Prostate gland (tissue), 2 donors: ENCODE data around the gene SIRT2. TPM values are rescaled to one million over a fixed set of nuclear protein-coding genes. Genes with fewer than 3 reads are reported as not detected.
"Not testable (repeated sequence)": the region's sequence is repeated elsewhere in the genome, so short reads cannot be mapped to it uniquely, and the experiment has no call there.

Source experiments
- DNase-seq: peaks from one replicate; pipeline ENCODE4 v3.0.0-alpha.2; 2019; ENCODE audit warnings: low spot score
- H3K27ac ChIP-seq, 2 donors: fragments of 200-600 bp; sonication (generic); 2 replicates each; pipeline ENCODE4 v1.5.1; 2017 to 2019
- H3K27me3 ChIP-seq: fragments of 200-600 bp; sonication (generic); replicated peaks from 2 replicates; pipeline ENCODE4 v1.5.1; 2019; ENCODE audit not compliant: insufficient read depth
- H3K36me3 ChIP-seq, 2 donors: fragments of 200-600 bp; sonication (generic); 1 replicate in 1 of 2; 2 replicates in 1 of 2; pipeline versions ENCODE4 v1.5.1 to v1.8.1; 2017 to 2019
- H3K4me1 ChIP-seq: fragments of 200-600 bp; sonication (generic); replicated peaks from 2 replicates; pipeline ENCODE4 v1.5.1; 2019
- H3K4me3 ChIP-seq, 2 donors: fragments of 200-600 bp; sonication (generic); 2 replicates each; pipeline ENCODE4 v1.5.1; 2017 to 2019
- H3K9me3 ChIP-seq: fragments of 200-600 bp; sonication (generic); 2 replicates; pipeline ENCODE4 v1.5.1; 2017
- POLR2A ChIP-seq: fragments of 450-650 bp; IDR thresholded peaks from one replicate; pipeline ENCODE4 v1.6.1; 2016; ENCODE audit warnings: antibody characterized with exemption, mild to moderate bottlenecking
- POLR2AphosphoS5 ChIP-seq: sonication (generic); formaldehyde crosslinking; IDR thresholded peaks from one replicate; pipeline ENCODE4 v1.6.1; 2017; ENCODE audit warnings: antibody characterized with exemption
- WGBS: methylation state at CpG from one replicate; pipeline ENCODE4 v1.1.5; 2018; 5-methylcytosine and 5-hydroxymethylcytosine counted together
- intact Hi-C: fragments of 100-400 bp; cut with DNase I; formaldehyde crosslinking; loops from one replicate; pipeline ENCODE4 v1.14.2; 2022
- total RNA-seq, 2 donors: library from RNA; depleted of rRNA; stranded (reverse); fragments of >200 nt; gene quantifications; one replicate each; pipeline ENCODE4 v1.1.0, GENCODE V29; 2016
- TF ChIP-seq, protein P1 (sequence below), 4 experiments: fragments of 200-600 bp in 2 of 4; fragments of 450-650 bp in 2 of 4; sonication (generic) in 2 of 4; IDR thresholded peaks; 1 replicate in 3 of 4; 2 replicates in 1 of 4; pipeline ENCODE4 v1.5.1; 2016 to 2019; ENCODE audit warnings: antibody characterized with exemption in 4 of 4, mild to moderate bottlenecking in 2 of 4, moderate library complexity in 2 of 4

Gene SIRT2
- total RNA-seq, 2 donors from 2014 or later = 55.8 to 89.0 TPM

- H3K36me3 ChIP-seq = no peaks in the 10 kb centered on the region
- H3K9me3 ChIP-seq = no peaks in the 10 kb centered on the region
- 16% methylated on average over 10 of the region's 10 CpGs for WGBS
- intact Hi-C loops = no loop called here
- TF ChIP-seq POLR2A (no peak), POLR2AphosphoS5 (peak; percentile 99)
- TF ChIP-seq, protein P1, sequence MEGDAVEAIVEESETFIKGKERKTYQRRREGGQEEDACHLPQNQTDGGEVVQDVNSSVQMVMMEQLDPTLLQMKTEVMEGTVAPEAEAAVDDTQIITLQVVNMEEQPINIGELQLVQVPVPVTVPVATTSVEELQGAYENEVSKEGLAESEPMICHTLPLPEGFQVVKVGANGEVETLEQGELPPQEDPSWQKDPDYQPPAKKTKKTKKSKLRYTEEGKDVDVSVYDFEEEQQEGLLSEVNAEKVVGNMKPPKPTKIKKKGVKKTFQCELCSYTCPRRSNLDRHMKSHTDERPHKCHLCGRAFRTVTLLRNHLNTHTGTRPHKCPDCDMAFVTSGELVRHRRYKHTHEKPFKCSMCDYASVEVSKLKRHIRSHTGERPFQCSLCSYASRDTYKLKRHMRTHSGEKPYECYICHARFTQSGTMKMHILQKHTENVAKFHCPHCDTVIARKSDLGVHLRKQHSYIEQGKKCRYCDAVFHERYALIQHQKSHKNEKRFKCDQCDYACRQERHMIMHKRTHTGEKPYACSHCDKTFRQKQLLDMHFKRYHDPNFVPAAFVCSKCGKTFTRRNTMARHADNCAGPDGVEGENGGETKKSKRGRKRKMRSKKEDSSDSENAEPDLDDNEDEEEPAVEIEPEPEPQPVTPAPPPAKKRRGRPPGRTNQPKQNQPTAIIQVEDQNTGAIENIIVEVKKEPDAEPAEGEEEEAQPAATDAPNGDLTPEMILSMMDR (IDR thresholded peaks at IDR 0.05) = no peak
- peak overlapping the region; percentile 32 to 67 for H3K27ac ChIP-seq
- H3K27me3 ChIP-seq = no peaks in the 10 kb centered on the region
- peaks cover 4% of the 10 kb centered on the region for H3K4me1 ChIP-seq
- H3K4me3 ChIP-seq = no peak overlapping the region
- DNase-seq = peak; percentile 96
These were observed 36.9 kb downstream of the SIRT2 start for GRCh38 chr19:38862321-38863059.

DNA sequence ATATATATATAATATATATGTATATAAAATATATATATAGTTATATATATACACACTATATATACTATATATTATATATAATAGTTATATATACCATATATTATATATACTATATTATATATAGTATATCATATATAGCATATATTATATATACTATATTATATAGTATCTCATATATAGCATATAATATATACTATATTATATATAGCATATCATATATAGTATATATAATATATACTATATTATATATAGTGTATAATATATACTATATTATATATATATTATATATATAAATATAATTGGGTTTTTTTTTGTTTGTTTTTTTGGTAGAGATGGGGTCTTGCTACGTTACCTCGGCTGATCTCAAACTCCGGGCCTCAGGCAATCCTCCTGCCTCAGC, 38.0 kb downstream of the SIRT2 start:
- H3K4me1 ChIP-seq = peaks cover 4% of the 10 kb centered on the region
- no peaks in the 10 kb centered on the region for H3K36me3 ChIP-seq
- H3K4me3 ChIP-seq = no peak overlapping the region
- H3K27ac ChIP-seq = no peak overlapping the region
- WGBS = 91% methylated on average over 3 of the region's 3 CpGs
- no peaks in the 10 kb centered on the region for H3K9me3 ChIP-seq
- H3K27me3 ChIP-seq = no peaks in the 10 kb centered on the region
- DNase-seq = no peak
- intact Hi-C loops = no loop called here
- TF ChIP-seq POLR2AphosphoS5 = no peak
- no peak for TF ChIP-seq POLR2A
- TF ChIP-seq, protein P1 (IDR thresholded peaks at IDR 0.05) = no peak

DNA sequence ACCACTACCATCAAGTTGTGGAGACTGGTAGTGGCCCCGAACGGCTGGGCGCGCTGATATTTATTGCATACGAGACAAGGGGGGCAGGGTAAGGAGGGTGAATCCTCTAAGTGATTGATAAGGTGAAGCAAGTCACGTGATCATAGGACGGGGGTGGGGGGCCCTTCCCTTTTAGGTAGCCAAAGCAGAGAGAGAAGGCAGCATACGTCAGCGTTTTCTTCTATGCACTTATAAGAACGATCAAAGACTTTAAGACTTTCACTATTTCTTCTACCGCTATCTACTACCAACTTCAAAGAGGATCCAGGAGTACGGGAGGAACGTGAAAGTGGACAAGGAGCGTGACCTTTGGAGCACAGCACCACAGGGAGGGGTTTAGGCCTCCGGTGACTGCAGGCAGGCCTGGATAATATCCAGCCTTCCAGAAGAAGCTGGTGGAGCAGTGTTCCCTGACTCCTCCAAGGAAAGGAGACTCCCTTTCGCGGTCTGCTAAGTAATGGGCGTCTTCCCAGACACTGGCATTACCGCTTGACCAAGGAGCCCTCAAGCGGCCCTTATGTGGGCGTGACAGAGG, 39.7 kb downstream of the SIRT2 start:
- H3K4me3 ChIP-seq, H3K36me3 ChIP-seq, H3K9me3 ChIP-seq, H3K27ac ChIP-seq, H3K4me1 ChIP-seq, DNase-seq, H3K27me3 ChIP-seq, intact Hi-C loops: not testable (repeated sequence)
- 80% methylated on average over 21 of the region's 21 CpGs for WGBS

- WGBS = 100% methylated on average over 3 of the region's 3 CpGs
- intact Hi-C loops = no loop called here
These were observed 42.6 kb downstream of the SIRT2 start for GRCh38 chr19:38856813-38857212.

GRCh38 chr19:38855751-38856150, 43.7 kb downstream of the SIRT2 start:
- H3K27me3 ChIP-seq, DNase-seq, H3K9me3 ChIP-seq, H3K4me1 ChIP-seq, intact Hi-C loops, H3K36me3 ChIP-seq, H3K27ac ChIP-seq, H3K4me3 ChIP-seq: not testable (repeated sequence)
- 94% methylated on average over 3 of the region's 37 CpGs for WGBS

More at GRCh38 chr19:38856813-38857212, 42.6 kb downstream of the SIRT2 start:
- Histone ChIP-seq H3K27ac (no peak overlapping the region), H3K4me1 (no peaks in the 10 kb centered on the region), H3K9me3 (no peaks in the 10 kb centered on the region), H3K27me3 (no peaks in the 10 kb centered on the region), H3K36me3 (no peaks in the 10 kb centered on the region), H3K4me3 (no peak overlapping the region)
- no peak for DNase-seq
- TF ChIP-seq POLR2A = no peak
- TF ChIP-seq, protein P1 (IDR thresholded peaks at IDR 0.05) = no peak
- TF ChIP-seq POLR2AphosphoS5 = no peak

DNA sequence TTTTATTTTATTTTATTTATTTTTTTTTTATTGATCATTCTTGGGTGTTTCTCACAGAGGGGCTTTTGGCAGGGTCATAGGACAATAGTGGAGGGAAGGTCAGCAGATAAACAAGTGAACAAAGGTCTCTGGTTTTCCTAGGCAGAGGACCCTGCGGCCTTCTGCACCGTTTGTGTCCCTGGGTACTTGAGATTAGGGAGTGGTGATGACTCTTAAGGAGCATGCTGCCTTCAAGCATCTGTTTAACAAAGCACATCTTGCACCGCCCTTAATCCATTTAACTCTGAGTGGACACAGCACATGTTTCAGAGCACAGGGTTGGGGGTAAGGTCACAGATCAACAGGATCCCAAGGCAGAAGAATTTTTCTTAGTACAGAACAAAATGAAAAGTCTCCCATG, 44.5 kb downstream of the SIRT2 start:
- not testable (repeated sequence) for H3K36me3 ChIP-seq, H3K4me3 ChIP-seq, H3K27me3 ChIP-seq, H3K9me3 ChIP-seq, H3K27ac ChIP-seq, H3K4me1 ChIP-seq, DNase-seq
- 85% methylated on average over 3 of the region's 3 CpGs for WGBS
- intact Hi-C loops = loop anchor here (5.0 kb wide), 2 partner anchors 42 to 208 kb away; partner anchors contain the start of genes ACTN4, NFKBIB and SIRT2
